GM19099 (cell line): Measurements from ENCODE around the gene BCL7C.

Experiments
- POLR2A ChIP-seq: IDR thresholded peaks from 3 replicates; pipeline ENCODE4 v1.6.1; 2011; ENCODE audit warnings: low read depth; ENCODE audit not compliant: insufficient read length; ENCODE audit errors: extremely low read depth

Gene BCL7C

GRCh38 chr16:30888856-30889499 is 4.9 kb downstream of the BCL7C start:
- no peak for TF ChIP-seq POLR2A

- TF ChIP-seq POLR2A, result no peak
Observed at GRCh38 chr16:30887927-30888326, 6.0 kb downstream of the BCL7C start.

GRCh38 chr16:30886145-30886544 is 7.7 kb downstream of the BCL7C start:
- no peak for TF ChIP-seq POLR2A

- TF ChIP-seq POLR2A, result no peak
Observed at GRCh38 chr16:30885196-30885595, 8.7 kb downstream of the BCL7C start.

- TF ChIP-seq POLR2A, result no peak
Observed at GRCh38 chr16:30884760-30885159, 9.1 kb downstream of the BCL7C start.

GRCh38 chr16:30882429-30883310 is 11.2 kb downstream of the BCL7C start:
- TF ChIP-seq POLR2A, result no peak

GRCh38 chr16:30876867-30877266 is 17.0 kb downstream of the BCL7C start:
- TF ChIP-seq POLR2A, result peak; percentile 0

GRCh38 chr16:30875871-30876801 is 17.7 kb downstream of the BCL7C start:
- TF ChIP-seq POLR2A, result no peak

GRCh38 chr16:30874821-30875717 is 18.8 kb downstream of the BCL7C start:
- TF ChIP-seq POLR2A, result peak; percentile 98

- TF ChIP-seq POLR2A, result no peak
Observed at GRCh38 chr16:30874244-30874820, 19.5 kb downstream of the BCL7C start.

GRCh38 chr16:30870904-30871303 is 23.0 kb downstream of the BCL7C start:
- TF ChIP-seq POLR2A, result no peak

- no peak for TF ChIP-seq POLR2A
Observed at GRCh38 chr16:30867747-30868146, 26.1 kb downstream of the BCL7C start.

GRCh38 chr16:30866031-30866430 is 27.8 kb downstream of the BCL7C start:
- TF ChIP-seq POLR2A, result no peak
